ENCODE results near the gene NRTN.

NRTN gene

DNA sequence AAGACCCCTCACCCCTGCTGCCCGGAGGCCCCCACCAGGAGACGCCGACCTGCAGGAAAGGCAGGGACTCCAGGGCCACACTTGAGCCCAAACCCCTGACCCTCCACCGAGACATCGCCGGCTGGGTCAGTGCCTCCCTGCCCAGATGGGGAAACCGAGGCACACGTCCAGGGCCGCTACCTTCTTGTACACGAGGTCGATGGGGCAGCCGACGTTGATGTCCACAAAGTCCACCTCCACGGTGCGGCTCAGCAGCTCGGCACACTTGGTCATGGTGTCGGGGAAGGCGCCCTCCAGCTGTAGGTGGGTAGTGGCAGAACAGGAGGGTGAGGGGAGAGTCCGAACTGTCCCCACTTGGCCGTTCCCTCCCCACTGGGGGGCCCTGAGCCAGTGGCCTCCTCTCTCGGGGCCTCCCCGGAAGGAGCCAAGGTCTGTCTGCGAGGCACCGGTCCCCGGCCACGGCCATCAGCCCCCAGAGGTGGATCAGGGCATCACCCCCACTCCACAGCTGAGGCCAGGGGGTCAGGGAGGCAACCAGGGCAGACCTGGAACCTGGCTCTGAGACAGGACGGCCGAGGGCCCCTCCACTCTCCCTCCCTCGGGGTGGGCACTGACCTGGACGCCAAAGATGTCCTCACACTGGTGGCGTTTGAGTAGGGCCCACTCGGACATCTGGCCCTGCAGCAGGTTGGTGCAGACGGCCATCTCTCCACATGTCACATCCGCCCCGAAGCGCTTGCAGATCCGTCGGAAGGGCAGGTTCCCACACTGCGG is 17.3 kb upstream of the NRTN start:
- Histone ChIP-seq H3K79me2 (ENCODE audit: low read length) (peaks cover 16% of the 10 kb centered on the region), H3K27me3 (ENCODE audit: low read depth, low read length) (no peaks in the 10 kb centered on the region), H4K20me1 (ENCODE audit: insufficient read depth, low read length) (0 out of 2 replicates have a peak, but pooled peaks cover 3% of the 10 kb centered on the region), H3K4me2 (ENCODE audit: low read length) (no peak overlapping the region), H3K36me3 (replicated peaks; ENCODE audit: low read depth, low read length) (peaks cover 47% of the 10 kb centered on the region), H3K9ac (ENCODE audit: low read length) (no peak overlapping the region), H2AFZ (ENCODE audit: low read depth, low read length) (no peak overlapping the region), H3K4me1 (ENCODE audit: low read length) (peaks cover 9% of the 10 kb centered on the region), H3K4me3 (ENCODE audit: low read length) (no peak overlapping the region), H3K9me3 (ENCODE audit: insufficient read depth, low read length) (no peaks in the 10 kb centered on the region), H3K27ac (ENCODE audit: low read length) (no peak overlapping the region)
- no peak for TF ChIP-seq EZH2phosphoT487 (IDR thresholded peaks at IDR 0.05; ENCODE audit: low read depth)
- TF ChIP-seq, protein P1, sequence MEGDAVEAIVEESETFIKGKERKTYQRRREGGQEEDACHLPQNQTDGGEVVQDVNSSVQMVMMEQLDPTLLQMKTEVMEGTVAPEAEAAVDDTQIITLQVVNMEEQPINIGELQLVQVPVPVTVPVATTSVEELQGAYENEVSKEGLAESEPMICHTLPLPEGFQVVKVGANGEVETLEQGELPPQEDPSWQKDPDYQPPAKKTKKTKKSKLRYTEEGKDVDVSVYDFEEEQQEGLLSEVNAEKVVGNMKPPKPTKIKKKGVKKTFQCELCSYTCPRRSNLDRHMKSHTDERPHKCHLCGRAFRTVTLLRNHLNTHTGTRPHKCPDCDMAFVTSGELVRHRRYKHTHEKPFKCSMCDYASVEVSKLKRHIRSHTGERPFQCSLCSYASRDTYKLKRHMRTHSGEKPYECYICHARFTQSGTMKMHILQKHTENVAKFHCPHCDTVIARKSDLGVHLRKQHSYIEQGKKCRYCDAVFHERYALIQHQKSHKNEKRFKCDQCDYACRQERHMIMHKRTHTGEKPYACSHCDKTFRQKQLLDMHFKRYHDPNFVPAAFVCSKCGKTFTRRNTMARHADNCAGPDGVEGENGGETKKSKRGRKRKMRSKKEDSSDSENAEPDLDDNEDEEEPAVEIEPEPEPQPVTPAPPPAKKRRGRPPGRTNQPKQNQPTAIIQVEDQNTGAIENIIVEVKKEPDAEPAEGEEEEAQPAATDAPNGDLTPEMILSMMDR (IDR thresholded peaks at IDR 0.05; ENCODE audit: low read depth, low read length) = no peak

DNA sequence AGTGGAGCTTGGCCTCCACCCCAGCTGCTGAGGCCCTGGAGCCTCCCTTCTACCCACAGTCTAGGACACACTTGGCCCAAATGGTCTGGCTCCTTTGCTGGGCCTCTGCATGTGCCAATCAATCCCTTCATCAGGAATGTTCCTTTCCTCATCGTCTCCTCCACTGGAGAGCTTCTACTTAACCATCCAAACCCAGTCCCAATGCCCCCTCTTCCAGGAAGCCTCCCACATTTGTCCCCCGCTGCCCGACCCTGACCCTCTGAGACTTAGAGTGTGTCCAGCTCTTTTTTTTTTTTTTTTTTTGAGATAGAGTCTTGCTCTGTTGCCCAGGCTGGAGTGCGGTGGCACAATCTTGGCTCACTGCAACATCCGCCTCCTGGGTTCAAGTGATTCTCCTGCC is 16.4 kb upstream of the NRTN start:
- Histone ChIP-seq H3K4me2 (ENCODE audit: low read length) (no peak overlapping the region), H4K20me1 (ENCODE audit: insufficient read depth, low read length) (0 out of 2 replicates have a peak, but pooled peaks cover 3% of the 10 kb centered on the region), H2AFZ (ENCODE audit: low read depth, low read length) (no peak overlapping the region), H3K36me3 (replicated peaks; ENCODE audit: low read depth, low read length) (peaks cover 41% of the 10 kb centered on the region), H3K79me2 (ENCODE audit: low read length) (peaks cover 16% of the 10 kb centered on the region), H3K4me3 (ENCODE audit: low read length) (no peak overlapping the region), H3K27me3 (ENCODE audit: low read depth, low read length) (no peaks in the 10 kb centered on the region), H3K27ac (ENCODE audit: low read length) (no peak overlapping the region), H3K9ac (ENCODE audit: low read length) (no peak overlapping the region), H3K9me3 (ENCODE audit: insufficient read depth, low read length) (no peaks in the 10 kb centered on the region), H3K4me1 (ENCODE audit: low read length) (peaks cover 9% of the 10 kb centered on the region)
- TF ChIP-seq, protein P1 (IDR thresholded peaks at IDR 0.05; ENCODE audit: low read depth, low read length) = no peak
- no peak for TF ChIP-seq EZH2phosphoT487 (IDR thresholded peaks at IDR 0.05; ENCODE audit: low read depth)

DNA sequence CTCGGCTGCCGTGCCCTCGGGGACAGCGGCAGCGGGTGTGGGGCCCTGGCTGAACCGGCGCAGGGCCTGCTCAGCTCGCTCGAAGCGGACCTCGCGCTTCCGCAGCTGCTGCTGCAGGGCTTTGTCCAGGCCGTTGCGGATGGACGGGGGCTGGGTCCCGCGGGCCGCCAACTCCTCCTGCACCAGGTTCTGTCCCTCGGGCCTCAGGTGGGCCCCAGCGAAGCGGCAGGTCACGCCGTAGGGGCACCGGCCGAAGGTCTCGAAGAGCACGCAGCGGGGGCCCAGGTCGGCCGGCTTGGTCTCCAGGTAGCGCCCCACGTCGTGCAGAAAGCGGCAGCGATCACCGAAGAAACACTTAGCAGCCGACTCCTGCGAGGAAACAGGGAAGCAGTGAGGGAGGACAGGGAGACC is 15.5 kb upstream of the NRTN start:
- H3K4me2 ChIP-seq (ENCODE audit: low read length) = no peak overlapping the region
- TF ChIP-seq EZH2phosphoT487 (IDR thresholded peaks at IDR 0.05; ENCODE audit: low read depth) = no peak
- TF ChIP-seq, protein P1 (IDR thresholded peaks at IDR 0.05; ENCODE audit: low read depth, low read length) = no peak
- H3K9me3 ChIP-seq (ENCODE audit: insufficient read depth, low read length) = no peaks in the 10 kb centered on the region
- peaks cover 16% of the 10 kb centered on the region for H3K79me2 ChIP-seq (ENCODE audit: low read length)
- peaks cover 9% of the 10 kb centered on the region for H3K4me1 ChIP-seq (ENCODE audit: low read length)
- no peaks in the 10 kb centered on the region for H3K27me3 ChIP-seq (ENCODE audit: low read depth, low read length)
- 0 out of 2 replicates have a peak, but pooled peaks cover 3% of the 10 kb centered on the region for H4K20me1 ChIP-seq (ENCODE audit: insufficient read depth, low read length)
- H2AFZ ChIP-seq (ENCODE audit: low read depth, low read length) = no peak overlapping the region
- H3K27ac ChIP-seq (ENCODE audit: low read length) = no peak overlapping the region
- H3K4me3 ChIP-seq (ENCODE audit: low read length) = no peak overlapping the region
- H3K9ac ChIP-seq (ENCODE audit: low read length) = no peak overlapping the region
- peaks cover 41% of the 10 kb centered on the region for H3K36me3 ChIP-seq (replicated peaks; ENCODE audit: low read depth, low read length)

DNA sequence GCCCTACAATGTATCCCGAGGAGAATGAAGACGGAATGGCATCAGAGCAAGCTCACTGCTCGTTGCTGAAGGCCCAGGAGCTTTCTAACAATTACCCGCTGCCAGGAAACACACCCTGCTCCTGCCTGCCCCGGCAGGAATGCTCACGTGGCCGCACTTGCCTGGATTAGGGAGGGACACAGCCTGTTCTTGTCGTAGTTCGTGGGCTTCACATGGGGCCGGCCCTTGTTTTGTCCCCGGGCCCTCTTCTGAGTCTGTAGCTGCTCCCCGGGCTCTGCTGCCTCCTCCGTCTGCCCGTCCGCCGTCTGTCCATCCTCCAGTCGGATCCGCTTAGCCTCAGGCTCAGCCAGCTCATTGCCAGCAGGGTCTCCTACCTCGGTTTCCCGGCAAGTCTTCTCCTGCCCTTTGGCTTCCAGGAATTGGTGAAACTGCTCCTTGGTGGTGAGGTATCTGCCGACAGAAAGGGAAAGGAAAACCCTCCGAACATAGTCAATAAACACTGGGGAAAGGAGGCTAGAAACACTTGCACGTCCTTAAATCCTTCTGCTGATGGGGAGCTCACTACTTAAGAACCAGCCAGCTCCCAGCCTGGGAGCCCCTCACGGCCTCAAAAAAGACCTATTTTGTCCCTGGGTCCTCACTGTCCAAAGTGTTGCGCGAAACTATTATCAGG is 14.8 kb upstream of the NRTN start:
- H3K4me2 ChIP-seq (ENCODE audit: low read length) = peak overlapping the region; percentile 75
- 0 out of 2 replicates have a peak overlapping the region, but pooled peaks have one; percentile 8 for H3K27ac ChIP-seq (ENCODE audit: low read length)
- H3K27me3 ChIP-seq (ENCODE audit: low read depth, low read length) = no peaks in the 10 kb centered on the region
- peak overlapping the region; percentile 61 for H3K9ac ChIP-seq (ENCODE audit: low read length)
- H3K4me3 ChIP-seq (ENCODE audit: low read length) = peak overlapping the region; percentile 77
- H3K79me2 ChIP-seq (ENCODE audit: low read length) = peaks cover 16% of the 10 kb centered on the region
- 0 out of 2 replicates have a peak, but pooled peaks cover 3% of the 10 kb centered on the region for H4K20me1 ChIP-seq (ENCODE audit: insufficient read depth, low read length)
- H2AFZ ChIP-seq (ENCODE audit: low read depth, low read length) = no peak overlapping the region
- TF ChIP-seq, protein P1 (IDR thresholded peaks at IDR 0.05; ENCODE audit: low read depth, low read length) = no peak
- no peak for TF ChIP-seq EZH2phosphoT487 (IDR thresholded peaks at IDR 0.05; ENCODE audit: low read depth)
- peaks cover 41% of the 10 kb centered on the region for H3K36me3 ChIP-seq (replicated peaks; ENCODE audit: low read depth, low read length)
- peaks cover 9% of the 10 kb centered on the region for H3K4me1 ChIP-seq (ENCODE audit: low read length)
- no peaks in the 10 kb centered on the region for H3K9me3 ChIP-seq (ENCODE audit: insufficient read depth, low read length)

Measured in OCI-LY3 (cell line).